GM23338 (cell line): ENCODE results near the gene CX3CR1. TPM values are rescaled to one million over a fixed set of nuclear protein-coding genes. Genes with fewer than 3 reads are reported as not detected.

Experiments used
- ATAC-seq: fragments of 200-7000 bp; cut with Tn5 transposase; 3 replicates; pipeline ENCODE4 v1.9.1; 2020
- DNase-seq: peaks from one replicate; pipeline ENCODE4 v3.0.0-alpha.2; 2015; ENCODE audit warnings: low spot score
- H2AFZ ChIP-seq: fragments of 200-600 bp; sonication (generic); 2 replicates; pipeline ENCODE4 v1.8.0; 2016; ENCODE audit warnings: antibody characterized with exemption, mild to moderate bottlenecking, moderate library complexity
- H3F3A ChIP-seq: fragments of 200-600 bp; sonication (generic); replicated peaks from 2 replicates; pipeline ENCODE4 v1.8.0; 2017; ENCODE audit warnings: antibody characterized with exemption, mixed run types, low read depth
- H3K27ac ChIP-seq: fragments of 200-600 bp; sonication (generic); 2 replicates; pipeline ENCODE4 v1.6.1; 2016; ENCODE audit warnings: low read depth
- H3K27me3 ChIP-seq: fragments of 200-600 bp; sonication (generic); 2 replicates; pipeline ENCODE4 v1.8.0; 2016; ENCODE audit warnings: mild to moderate bottlenecking, mixed run types, moderate library complexity; ENCODE audit not compliant: insufficient read depth
- H3K36me3 ChIP-seq: fragments of 200-600 bp; sonication (generic); 2 replicates; pipeline ENCODE4 v1.8.0; 2016; ENCODE audit warnings: mild to moderate bottlenecking; ENCODE audit not compliant: insufficient read depth
- H3K4me1 ChIP-seq: fragments of 200-600 bp; sonication (generic); 2 replicates; pipeline ENCODE4 v1.8.0; 2016; ENCODE audit warnings: mild to moderate bottlenecking, moderate library complexity; ENCODE audit not compliant: insufficient read depth
- H3K4me2 ChIP-seq: fragments of 200-600 bp; sonication (generic); 2 replicates; pipeline ENCODE4 v1.7.1; 2017; ENCODE audit warnings: mixed run types
- H3K4me3 ChIP-seq: fragments of 200-600 bp; sonication (generic); 2 replicates; pipeline ENCODE4 v1.6.1; 2016; ENCODE audit warnings: mixed run types
- H3K79me2 ChIP-seq: fragments of 200-600 bp; sonication (generic); replicated peaks from 2 replicates; pipeline ENCODE4 v1.8.0; 2017; ENCODE audit warnings: mild to moderate bottlenecking; ENCODE audit not compliant: insufficient read depth
- H3K9me2 ChIP-seq: fragments of 200-600 bp; sonication (generic); 2 replicates; pipeline ENCODE4 v1.8.0; 2017; ENCODE audit not compliant: insufficient read depth
- H4K20me1 ChIP-seq: fragments of 200-600 bp; sonication (generic); replicated peaks from 2 replicates; pipeline ENCODE4 v1.8.0; 2017; ENCODE audit warnings: mild to moderate bottlenecking; ENCODE audit not compliant: insufficient read depth
- H3K27ac Mint-ChIP-seq: 2 replicates; pipeline ENCODE4 v1.8.0; 2020; ENCODE audit warnings: inconsistent platforms, mild to moderate bottlenecking, moderate library complexity, mixed read lengths
- H3K27me3 Mint-ChIP-seq: 3 replicates; pipeline ENCODE4 v1.8.0; 2022; ENCODE audit warnings: low read depth, mild to moderate bottlenecking, moderate library complexity, mixed read lengths, inconsistent platforms; ENCODE audit not compliant: insufficient read depth, poor library complexity
- H3K36me3 Mint-ChIP-seq: 3 replicates; pipeline ENCODE4 v1.8.0; 2021; ENCODE audit warnings: low read depth, mild to moderate bottlenecking, inconsistent platforms, moderate library complexity, mixed read lengths
- H3K4me1 Mint-ChIP-seq: 3 replicates; pipeline ENCODE4 v1.8.0; 2020; ENCODE audit warnings: mild to moderate bottlenecking, inconsistent platforms, mixed read lengths
- H3K4me3 Mint-ChIP-seq: 3 replicates; pipeline ENCODE4 v1.8.0; 2021; ENCODE audit warnings: moderate library complexity, mild to moderate bottlenecking, inconsistent platforms, mixed read lengths
- H3K9me3 Mint-ChIP-seq: 3 replicates; pipeline ENCODE4 v1.8.0; 2020; ENCODE audit warnings: moderate library complexity, mild to moderate bottlenecking, inconsistent platforms, mixed read lengths
- CREB1 ChIP-seq: fragments of 250-450 bp; sonication (Bioruptor Pico); IDR thresholded peaks from 2 replicates; pipeline ENCODE4 v1.5.0; 2020; ENCODE audit warnings: low read depth, mild to moderate bottlenecking, moderate library complexity
- CTCF ChIP-seq, 2 experiments: fragments of 200-600 bp in 1 of 2; sonication (generic) in 1 of 2; conservative IDR thresholded peaks; 2 replicates each; pipeline versions ENCODE4 v1.5.1 to v1.6.1; 2016 to 2017; ENCODE audit warnings: antibody characterized with exemption in 2 of 2, low read depth in 2 of 2, mild to moderate bottlenecking in 2 of 2, moderate library complexity in 1 of 2
- EZH2 ChIP-seq: fragments of 200-600 bp; sonication (generic); IDR thresholded peaks from one replicate; pipeline ENCODE4 v1.8.0; 2017; ENCODE audit warnings: antibody characterized with exemption, mild to moderate bottlenecking, low read depth; ENCODE audit not compliant: unreplicated experiment
- EZH2phosphoT487 ChIP-seq: fragments of 200-600 bp; sonication (generic); IDR thresholded peaks from one replicate; pipeline ENCODE4 v1.8.1; 2018; ENCODE audit warnings: antibody characterized with exemption; ENCODE audit not compliant: unreplicated experiment
- JUNB ChIP-seq: IDR thresholded peaks from one replicate; pipeline ENCODE4 v1.6.1; 2016; ENCODE audit warnings: antibody characterized with exemption; ENCODE audit not compliant: unreplicated experiment
- NANOG ChIP-seq: IDR thresholded peaks from 2 replicates; pipeline ENCODE4 v1.6.1; 2016; ENCODE audit warnings: antibody characterized with exemption, borderline replicate concordance
- POLR2AphosphoS5 ChIP-seq: IDR thresholded peaks from 2 replicates; pipeline ENCODE4 v1.6.1; 2016; ENCODE audit warnings: antibody characterized with exemption, low read depth
- STAT1 ChIP-seq: IDR thresholded peaks from one replicate; pipeline ENCODE4 v1.6.1; 2016; ENCODE audit warnings: antibody characterized with exemption; ENCODE audit not compliant: unreplicated experiment
- ZNF114 ChIP-seq: fragments of 250-450 bp; sonication (Bioruptor Pico); IDR thresholded peaks from 2 replicates; pipeline ENCODE4 v1.5.0; 2020; ENCODE audit warnings: mild to moderate bottlenecking, moderate library complexity
- ZNF331 ChIP-seq: fragments of 250-450 bp; sonication (Bioruptor Pico); IDR thresholded peaks from 2 replicates; pipeline ENCODE4 v1.5.0; 2020; ENCODE audit warnings: low read depth, mild to moderate bottlenecking, moderate library complexity
- ZNF462 ChIP-seq: fragments of 250-450 bp; sonication (Bioruptor Pico); IDR thresholded peaks from 2 replicates; pipeline ENCODE4 v1.5.0; 2020; ENCODE audit warnings: mild to moderate bottlenecking, moderate library complexity
- polyA plus RNA-seq: library from polyadenylated mRNA; unstranded; fragments of >200 nt; fragmentation: Nextera tagmentation; extraction: Ambion mirVana; gene quantifications from 2 replicates; pipeline ENCODE4 v1.2.1, GENCODE V29; 2016
- total RNA-seq: library from RNA; depleted of rRNA; stranded (reverse); fragments of >200 nt; shearing (Covaris generic); gene quantifications from 2 replicates; pipeline ENCODE4 v1.2.3, GENCODE V29; 2014
- TF ChIP-seq, protein P1 (sequence below): IDR thresholded peaks from one replicate; pipeline ENCODE4 v1.6.1; 2018; ENCODE audit warnings: antibody characterized with exemption; ENCODE audit not compliant: unreplicated experiment
- TF ChIP-seq, protein P2 (sequence below): IDR thresholded peaks from 2 replicates; pipeline ENCODE4 v1.6.1; 2016; ENCODE audit warnings: antibody characterized with exemption

CX3CR1 gene
- total and polyA plus RNA-seq, 2 experiments from 2014 or later = 0.24 to 0.42 TPM

GRCh38 chr3:39271363-39271914 is 8.4 kb downstream of the CX3CR1 start (continued):
- TF ChIP-seq EZH2phosphoT487 (no peak), ZNF114 (no peak), CREB1 (CRISPR knock-in tag) (no peak), JUNB (no peak), POLR2AphosphoS5 (no peak), STAT1 (no peak)

DNA sequence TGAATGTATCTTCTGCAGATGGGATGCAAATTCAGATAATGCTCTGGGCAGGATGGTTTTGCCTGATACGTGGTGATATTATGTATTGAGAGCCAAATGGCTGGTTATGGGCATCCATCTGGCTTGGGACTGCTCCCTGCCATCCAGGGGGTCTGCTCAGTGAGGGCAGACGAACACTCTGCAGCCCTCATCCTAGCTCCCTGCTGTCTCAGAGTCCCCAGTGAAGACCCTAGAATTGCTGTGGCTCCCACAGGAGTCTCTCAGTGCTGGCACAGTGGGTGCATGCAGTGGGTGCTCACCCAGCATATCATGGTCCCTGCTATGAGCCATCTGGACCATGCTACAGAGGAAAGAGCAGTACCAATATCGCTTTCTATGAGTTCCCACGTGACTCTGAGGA is 10.3 kb downstream of the CX3CR1 start:
- no peaks in the 10 kb centered on the region for H3K9me3 Mint-ChIP-seq
- no peaks in the 10 kb centered on the region for H3K36me3 Mint-ChIP-seq
- no peak for DNase-seq
- TF ChIP-seq CTCF (conservative IDR thresholded peaks at IDR 0.05; ENCODE audit: low read depth in 2 of 2) = no peak
- no peak for TF ChIP-seq ZNF331
- no peak for TF ChIP-seq EZH2
- TF ChIP-seq ZNF114 = no peak
- no peak for TF ChIP-seq CREB1 (CRISPR knock-in tag)
- no peak for TF ChIP-seq ZNF462 (CRISPR knock-in tag)
- TF ChIP-seq, protein P1, sequence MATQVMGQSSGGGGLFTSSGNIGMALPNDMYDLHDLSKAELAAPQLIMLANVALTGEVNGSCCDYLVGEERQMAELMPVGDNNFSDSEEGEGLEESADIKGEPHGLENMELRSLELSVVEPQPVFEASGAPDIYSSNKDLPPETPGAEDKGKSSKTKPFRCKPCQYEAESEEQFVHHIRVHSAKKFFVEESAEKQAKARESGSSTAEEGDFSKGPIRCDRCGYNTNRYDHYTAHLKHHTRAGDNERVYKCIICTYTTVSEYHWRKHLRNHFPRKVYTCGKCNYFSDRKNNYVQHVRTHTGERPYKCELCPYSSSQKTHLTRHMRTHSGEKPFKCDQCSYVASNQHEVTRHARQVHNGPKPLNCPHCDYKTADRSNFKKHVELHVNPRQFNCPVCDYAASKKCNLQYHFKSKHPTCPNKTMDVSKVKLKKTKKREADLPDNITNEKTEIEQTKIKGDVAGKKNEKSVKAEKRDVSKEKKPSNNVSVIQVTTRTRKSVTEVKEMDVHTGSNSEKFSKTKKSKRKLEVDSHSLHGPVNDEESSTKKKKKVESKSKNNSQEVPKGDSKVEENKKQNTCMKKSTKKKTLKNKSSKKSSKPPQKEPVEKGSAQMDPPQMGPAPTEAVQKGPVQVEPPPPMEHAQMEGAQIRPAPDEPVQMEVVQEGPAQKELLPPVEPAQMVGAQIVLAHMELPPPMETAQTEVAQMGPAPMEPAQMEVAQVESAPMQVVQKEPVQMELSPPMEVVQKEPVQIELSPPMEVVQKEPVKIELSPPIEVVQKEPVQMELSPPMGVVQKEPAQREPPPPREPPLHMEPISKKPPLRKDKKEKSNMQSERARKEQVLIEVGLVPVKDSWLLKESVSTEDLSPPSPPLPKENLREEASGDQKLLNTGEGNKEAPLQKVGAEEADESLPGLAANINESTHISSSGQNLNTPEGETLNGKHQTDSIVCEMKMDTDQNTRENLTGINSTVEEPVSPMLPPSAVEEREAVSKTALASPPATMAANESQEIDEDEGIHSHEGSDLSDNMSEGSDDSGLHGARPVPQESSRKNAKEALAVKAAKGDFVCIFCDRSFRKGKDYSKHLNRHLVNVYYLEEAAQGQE = no peak
- no peak for TF ChIP-seq JUNB
- no peak for TF ChIP-seq POLR2AphosphoS5
- no peak for TF ChIP-seq NANOG
- TF ChIP-seq, protein P2, sequence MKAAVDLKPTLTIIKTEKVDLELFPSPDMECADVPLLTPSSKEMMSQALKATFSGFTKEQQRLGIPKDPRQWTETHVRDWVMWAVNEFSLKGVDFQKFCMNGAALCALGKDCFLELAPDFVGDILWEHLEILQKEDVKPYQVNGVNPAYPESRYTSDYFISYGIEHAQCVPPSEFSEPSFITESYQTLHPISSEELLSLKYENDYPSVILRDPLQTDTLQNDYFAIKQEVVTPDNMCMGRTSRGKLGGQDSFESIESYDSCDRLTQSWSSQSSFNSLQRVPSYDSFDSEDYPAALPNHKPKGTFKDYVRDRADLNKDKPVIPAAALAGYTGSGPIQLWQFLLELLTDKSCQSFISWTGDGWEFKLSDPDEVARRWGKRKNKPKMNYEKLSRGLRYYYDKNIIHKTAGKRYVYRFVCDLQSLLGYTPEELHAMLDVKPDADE = no peak
- TF ChIP-seq STAT1 = no peak

More for the DNA sequence above, 10.3 kb downstream of the CX3CR1 start:
- Histone ChIP-seq H3K4me1 (no peaks in the 10 kb centered on the region), H3K79me2 (no peaks in the 10 kb centered on the region), H2AFZ (no peak overlapping the region), H3K27ac (no peak overlapping the region), H3F3A (no peaks in the 10 kb centered on the region), H4K20me1 (no peaks in the 10 kb centered on the region), H3K36me3 (no peaks in the 10 kb centered on the region), H3K4me2 (no peak overlapping the region), H3K4me3 (no peak overlapping the region), H3K27me3 (no peaks in the 10 kb centered on the region), H3K9me2 (peaks cover 8% of the 10 kb centered on the region; the same call in 1 of the 2 replicates)
- peaks cover 8% of the 10 kb centered on the region for H3K27me3 Mint-ChIP-seq
- no peak overlapping the region for H3K4me3 Mint-ChIP-seq
- no peaks in the 10 kb centered on the region for H3K4me1 Mint-ChIP-seq
- no peak for ATAC-seq
- H3K27ac Mint-ChIP-seq = no peak overlapping the region
